HG02970 (cell line): ENCODE measurements around the gene MMP19.
"Not testable (repeated sequence)": the region's sequence is repeated elsewhere in the genome, so short reads cannot be mapped to it uniquely, and the experiment has no call there.

Experiments
- ATAC-seq: cut with Tn5 transposase; IDR thresholded peaks from one replicate; pipeline ENCODE4 v1.9.1; 2021; ENCODE audit warnings: mild to moderate bottlenecking, moderate library complexity, moderate number of reproducible peaks; ENCODE audit not compliant: unreplicated experiment, low FRiP score

The MMP19 gene

GRCh38 chr12:55842681-55843429 lies at the start of gene MMP19:
Gene MMP19 (minus strand): TSS chr12:55842936. CDS start chr12:55842830, 106 bp downstream.
- ATAC-seq, result no peak

- no peak for ATAC-seq
These were observed 48.6 kb upstream of the MMP19 start for GRCh38 chr12:55891310-55891709.

GRCh38 chr12:55885113-55885512 lies 42.4 kb upstream of the MMP19 start:
- ATAC-seq, result no peak

- no peak for ATAC-seq
These were observed 35.1 kb upstream of the MMP19 start for GRCh38 chr12:55877824-55878223.

GRCh38 chr12:55875704-55876467 lies 33.1 kb upstream of the MMP19 start:
- no peak for ATAC-seq

GRCh38 chr12:55874443-55874842 lies 31.7 kb upstream of the MMP19 start:
- no peak for ATAC-seq

GRCh38 chr12:55866454-55867004 lies 23.8 kb upstream of the MMP19 start:
- not testable (repeated sequence) for ATAC-seq

GRCh38 chr12:55865327-55865726 lies 22.6 kb upstream of the MMP19 start:
- no peak for ATAC-seq

- ATAC-seq, result not testable (repeated sequence)
These were observed 20.2 kb upstream of the MMP19 start for GRCh38 chr12:55862931-55863330.

- no peak for ATAC-seq
These were observed 19.6 kb upstream of the MMP19 start for GRCh38 chr12:55862286-55862685.

- ATAC-seq, result no peak
These were observed 19.1 kb upstream of the MMP19 start for GRCh38 chr12:55861871-55862270.

GRCh38 chr12:55861396-55861795 lies 18.7 kb upstream of the MMP19 start:
- ATAC-seq, result no peak

- no peak for ATAC-seq
These were observed 10.0 kb upstream of the MMP19 start for GRCh38 chr12:55852740-55853139.

GRCh38 chr12:55850893-55851292 lies 8.2 kb upstream of the MMP19 start:
- ATAC-seq, result no peak

GRCh38 chr12:55850401-55850800 lies 7.7 kb upstream of the MMP19 start:
- ATAC-seq, result no peak

- no peak for ATAC-seq
These were observed 7.0 kb upstream of the MMP19 start for GRCh38 chr12:55849616-55850343.

GRCh38 chr12:55847603-55848291 lies 5.0 kb upstream of the MMP19 start:
- no peak for ATAC-seq

- ATAC-seq, result no peak
These were observed 4.3 kb upstream of the MMP19 start for GRCh38 chr12:55847033-55847432.

- ATAC-seq, result no peak
These were observed 3.2 kb upstream of the MMP19 start for GRCh38 chr12:55845785-55846496.

- no peak for ATAC-seq
These were observed 2.6 kb upstream of the MMP19 start for GRCh38 chr12:55845361-55845760.
